Large intestine (tissue), 3 donors: ENCODE results near the gene MRTFA. TPM values are rescaled to one million over a fixed set of nuclear protein-coding genes. Genes with fewer than 3 reads are reported as not detected.
A peak's percentile ranks its signal among the peaks of the same experiment; 100 is the strongest.
"Not testable (repeated sequence)": the region's sequence is repeated elsewhere in the genome, so short reads cannot be mapped to it uniquely, and the experiment has no call there.

ENCODE experiments used
- DNase-seq, 2 donors: peaks; one replicate each; pipeline versions ENCODE4 v3.0.0 to v3.0.0-alpha.2; 2013
- H3K27ac ChIP-seq: one replicate; pipeline ENCODE4 v1.5.1; 2013; ENCODE audit warnings: low read length
- H3K27me3 ChIP-seq: 2 replicates; pipeline ENCODE4 v1.6.1; 2013; ENCODE audit warnings: low read length; ENCODE audit not compliant: control insufficient read depth, insufficient read depth
- H3K36me3 ChIP-seq: 2 replicates; pipeline ENCODE4 v1.6.1; 2013; ENCODE audit warnings: low read length; ENCODE audit not compliant: control insufficient read depth, insufficient read depth
- H3K4me1 ChIP-seq: one replicate; pipeline ENCODE4 v1.6.1; 2013; ENCODE audit warnings: low read length; ENCODE audit not compliant: control insufficient read depth, insufficient read depth
- H3K4me3 ChIP-seq: one replicate; pipeline ENCODE4 v1.5.1; 2013; ENCODE audit warnings: low read length
- H3K9me3 ChIP-seq: one replicate; pipeline ENCODE4 v1.6.1; 2013; ENCODE audit warnings: mild to moderate bottlenecking, low read depth, low read length, moderate library complexity; ENCODE audit not compliant: control insufficient read depth
- WGBS: methylation state at CpG from one replicate; pipeline ENCODE4 v1.1.5; 2013; ENCODE audit warnings: low lambda C conversion rate; ENCODE audit not compliant: insufficient coverage; 5-methylcytosine and 5-hydroxymethylcytosine counted together
- polyA plus RNA-seq: library from polyadenylated mRNA; unstranded; fragments of 120-200 nt; gene quantifications from one replicate; pipeline ENCODE4 v1.2.1, GENCODE V29; 2013

Gene MRTFA
- polyA plus RNA-seq, 1 donor = 17.1 TPM

DNA sequence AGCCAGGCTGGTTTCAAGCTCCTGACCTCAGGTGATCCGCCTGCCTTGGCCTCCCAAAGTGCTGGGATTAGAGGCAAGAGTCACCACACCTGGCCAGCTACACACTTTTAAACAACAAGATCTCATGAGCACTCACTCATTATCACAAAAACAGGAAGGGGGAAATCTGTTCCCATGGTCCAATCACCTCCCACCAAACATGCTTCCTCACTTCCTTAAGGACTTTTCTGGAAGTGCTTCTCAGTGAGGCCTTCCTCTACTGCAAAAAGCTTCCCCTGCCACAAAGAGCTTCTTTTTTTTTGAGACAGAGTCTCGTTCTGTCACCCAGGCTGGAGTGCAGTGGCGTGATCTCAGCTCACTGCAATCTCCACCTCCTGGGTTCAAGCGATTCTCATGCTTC is 39.6 kb upstream of the MRTFA start:
- DNase-seq = not testable (repeated sequence)

DNA sequence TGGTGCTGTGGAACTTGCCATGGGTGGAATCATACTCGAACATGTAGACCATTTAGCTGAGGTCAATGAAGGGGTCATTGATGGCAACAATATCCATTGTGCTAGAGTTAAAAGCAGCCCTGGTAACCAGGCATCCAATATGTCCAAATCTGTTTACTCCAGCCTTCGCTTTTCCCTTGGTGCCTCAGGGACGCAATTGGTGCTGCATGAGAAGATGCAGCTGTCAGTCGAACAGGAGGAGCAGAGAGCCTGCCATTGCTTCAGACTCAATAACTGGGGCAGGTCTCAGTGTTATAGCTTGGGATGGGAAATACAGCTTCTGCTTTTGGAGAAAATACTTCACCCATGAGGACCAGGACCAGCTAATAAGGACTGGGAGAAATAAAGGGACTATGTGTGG is 37.8 kb upstream of the MRTFA start:
- DNase-seq = no peak
- no peak overlapping the region for H3K27ac ChIP-seq
- no peaks in the 10 kb centered on the region for H3K9me3 ChIP-seq
- no CpG with 5 or more reads among the region's 4 CpGs for WGBS
- no peaks in the 10 kb centered on the region for H3K4me1 ChIP-seq
- no peaks in the 10 kb centered on the region for H3K36me3 ChIP-seq
- H3K4me3 ChIP-seq = no peak overlapping the region
- peaks cover 9% of the 10 kb centered on the region for H3K27me3 ChIP-seq

More for the DNA sequence above, 39.6 kb upstream of the MRTFA start:
- no CpG with 5 or more reads among the region's 4 CpGs for WGBS
- H3K27ac ChIP-seq, H3K4me1 ChIP-seq, H3K36me3 ChIP-seq, H3K4me3 ChIP-seq, H3K9me3 ChIP-seq: not testable (repeated sequence)
- H3K27me3 ChIP-seq = peaks cover 24% of the 10 kb centered on the region

DNA sequence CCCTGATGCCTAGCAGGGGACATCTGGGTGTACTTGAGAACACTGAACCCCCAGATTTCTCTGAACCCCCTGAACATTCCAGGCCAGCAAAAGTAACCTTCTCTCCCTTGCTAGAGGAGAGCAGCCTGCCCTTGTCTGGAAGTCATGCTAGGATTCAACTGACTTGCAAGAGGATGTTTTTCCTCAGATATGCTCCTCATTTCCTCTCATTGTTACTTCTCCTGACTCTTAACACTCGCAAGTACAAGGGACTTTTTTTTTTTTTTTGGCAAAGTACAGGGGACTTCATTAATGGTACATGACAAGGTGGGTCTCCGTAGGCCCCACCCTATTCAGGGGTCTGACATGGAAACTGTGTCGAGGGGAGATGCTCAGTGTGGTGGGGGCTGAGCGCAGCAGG is 36.5 kb upstream of the MRTFA start:
- WGBS = no CpG with 5 or more reads among the region's 4 CpGs
- Histone ChIP-seq H3K4me3 (no peak overlapping the region), H3K4me1 (no peaks in the 10 kb centered on the region), H3K27me3 (no peaks in the 10 kb centered on the region), H3K36me3 (no peaks in the 10 kb centered on the region), H3K27ac (no peak overlapping the region), H3K9me3 (no peaks in the 10 kb centered on the region)
- no peak for DNase-seq

DNA sequence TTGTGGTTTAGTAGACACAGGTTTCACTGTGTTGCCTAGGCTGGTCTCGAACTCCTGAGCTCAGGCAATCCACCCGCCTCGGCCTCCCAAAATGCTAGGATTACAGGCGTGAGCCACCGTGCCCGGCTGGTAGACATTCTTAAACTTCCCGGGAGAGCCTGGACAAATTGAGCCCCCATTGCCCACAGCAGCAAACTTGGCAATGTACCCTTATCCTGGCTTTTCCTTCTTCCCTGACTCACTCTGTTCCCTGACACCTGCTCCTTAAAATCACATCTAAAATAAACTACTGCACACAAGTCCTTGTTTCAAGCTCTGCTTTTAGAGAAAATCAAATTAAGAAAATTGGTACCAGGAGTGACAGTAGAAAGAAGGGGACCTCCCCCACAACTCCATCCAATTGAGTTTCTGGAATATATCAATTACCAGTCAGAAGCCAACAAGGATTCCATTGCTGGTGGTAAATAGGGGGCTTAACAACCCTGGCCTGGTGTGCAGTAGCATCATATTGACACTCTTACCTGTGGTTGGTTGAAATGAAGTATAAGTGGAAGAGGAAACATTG is 35.4 kb upstream of the MRTFA start:
- no peaks in the 10 kb centered on the region for H3K36me3 ChIP-seq
- H3K4me3 ChIP-seq = no peak overlapping the region
- no CpG with 5 or more reads among the region's 7 CpGs for WGBS
- no peak overlapping the region for H3K27ac ChIP-seq
- H3K4me1 ChIP-seq = no peaks in the 10 kb centered on the region
- no peaks in the 10 kb centered on the region for H3K9me3 ChIP-seq
- DNase-seq = no peak
- H3K27me3 ChIP-seq = no peaks in the 10 kb centered on the region

DNA sequence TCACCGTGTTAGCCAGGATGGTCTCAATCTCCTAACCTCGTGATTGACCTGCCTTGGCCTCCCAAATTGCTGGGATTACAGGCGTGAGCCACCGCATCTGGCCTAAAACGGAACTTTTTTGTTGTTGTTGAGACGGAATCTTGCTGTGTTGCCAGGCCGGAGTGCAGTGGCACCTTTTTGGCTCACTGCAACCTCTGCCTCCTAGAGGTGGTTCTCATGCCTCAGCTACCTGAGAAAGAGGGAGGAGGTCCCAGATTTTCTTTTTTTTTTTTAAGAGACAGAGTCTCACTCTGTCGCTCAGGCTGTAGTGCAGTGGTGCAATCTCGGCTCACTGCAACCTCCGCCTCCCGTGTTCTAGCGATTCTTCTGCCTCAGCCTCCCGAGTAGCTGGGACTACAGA is 34.9 kb upstream of the MRTFA start:
- no peaks in the 10 kb centered on the region for H3K36me3 ChIP-seq
- H3K4me1 ChIP-seq = no peaks in the 10 kb centered on the region
- H3K4me3 ChIP-seq = no peak overlapping the region
- no peak overlapping the region for H3K27ac ChIP-seq
- H3K9me3 ChIP-seq = no peaks in the 10 kb centered on the region
- no CpG with 5 or more reads among the region's 13 CpGs for WGBS
- no peak for DNase-seq
- H3K27me3 ChIP-seq = no peaks in the 10 kb centered on the region

DNA sequence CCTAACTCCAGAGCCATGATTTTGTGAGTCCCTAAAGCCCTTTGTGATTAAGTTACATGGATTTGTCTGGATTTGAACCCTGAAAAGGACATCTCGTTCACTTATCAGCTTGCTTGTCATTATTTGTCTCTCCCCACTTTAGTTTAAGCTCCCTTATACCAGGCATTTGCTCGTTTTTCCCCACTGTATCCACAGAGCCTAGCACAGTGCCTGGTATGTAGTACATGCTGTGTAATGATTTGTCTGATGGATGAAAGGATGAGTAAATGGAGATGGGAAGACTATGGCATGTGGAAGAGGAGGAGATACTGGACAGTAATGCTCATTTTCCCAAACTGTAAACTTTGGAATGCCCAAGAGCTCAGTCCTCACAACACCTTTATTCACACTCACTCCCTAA is 33.5 kb upstream of the MRTFA start:
- H3K4me1 ChIP-seq = no peaks in the 10 kb centered on the region
- DNase-seq = no peak
- WGBS = no CpG with 5 or more reads among the region's 2 CpGs
- no peaks in the 10 kb centered on the region for H3K36me3 ChIP-seq
- H3K27me3 ChIP-seq = no peaks in the 10 kb centered on the region
- no peak overlapping the region for H3K27ac ChIP-seq
- H3K4me3 ChIP-seq = no peak overlapping the region
- no peaks in the 10 kb centered on the region for H3K9me3 ChIP-seq

DNA sequence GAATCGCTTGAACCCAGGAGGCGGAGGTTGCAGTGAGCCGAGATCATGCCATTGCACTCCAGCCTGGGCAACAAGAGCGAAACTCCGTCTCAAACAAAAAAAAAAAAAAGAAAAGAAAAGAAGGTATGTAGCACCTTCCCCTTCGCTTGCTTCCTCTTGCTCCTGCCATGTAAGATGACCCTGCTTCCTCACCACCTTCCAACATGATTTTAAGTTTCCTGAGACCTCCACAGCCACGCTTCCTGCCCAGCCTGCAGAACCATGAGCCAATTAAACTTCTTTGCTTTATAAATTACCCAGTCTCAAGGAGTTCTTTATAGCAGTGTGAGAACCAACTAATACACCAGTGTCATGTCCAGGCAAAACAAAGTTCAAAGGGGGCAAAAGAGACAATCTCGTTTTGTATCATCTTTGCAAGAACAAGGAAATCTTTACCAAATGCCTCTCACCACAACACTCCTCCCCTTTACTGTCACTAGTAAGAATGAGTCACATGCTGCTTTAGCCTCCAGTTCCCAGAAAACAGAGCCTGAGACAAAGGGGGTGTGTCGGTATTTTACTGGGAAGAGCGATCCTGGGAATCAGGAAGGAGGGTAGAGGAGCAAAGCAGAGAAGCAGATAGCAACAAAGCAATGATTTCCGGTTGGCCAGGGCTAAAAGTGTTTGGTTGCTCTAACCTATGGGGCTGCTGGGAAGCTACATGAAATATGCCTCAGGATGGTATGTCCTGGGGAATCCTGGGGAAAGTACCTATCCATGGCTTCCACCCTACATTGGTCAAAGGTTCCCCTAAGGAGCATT is 32.3 kb upstream of the MRTFA start:
- no peaks in the 10 kb centered on the region for H3K4me1 ChIP-seq
- H3K36me3 ChIP-seq = no peaks in the 10 kb centered on the region
- no CpG with 5 or more reads among the region's 11 CpGs for WGBS
- H3K27me3 ChIP-seq = no peaks in the 10 kb centered on the region
- H3K9me3 ChIP-seq = no peaks in the 10 kb centered on the region
- DNase-seq = peak in 1 of 2 donors; percentile 31
- H3K27ac ChIP-seq = no peak overlapping the region
- H3K4me3 ChIP-seq = no peak overlapping the region

DNA sequence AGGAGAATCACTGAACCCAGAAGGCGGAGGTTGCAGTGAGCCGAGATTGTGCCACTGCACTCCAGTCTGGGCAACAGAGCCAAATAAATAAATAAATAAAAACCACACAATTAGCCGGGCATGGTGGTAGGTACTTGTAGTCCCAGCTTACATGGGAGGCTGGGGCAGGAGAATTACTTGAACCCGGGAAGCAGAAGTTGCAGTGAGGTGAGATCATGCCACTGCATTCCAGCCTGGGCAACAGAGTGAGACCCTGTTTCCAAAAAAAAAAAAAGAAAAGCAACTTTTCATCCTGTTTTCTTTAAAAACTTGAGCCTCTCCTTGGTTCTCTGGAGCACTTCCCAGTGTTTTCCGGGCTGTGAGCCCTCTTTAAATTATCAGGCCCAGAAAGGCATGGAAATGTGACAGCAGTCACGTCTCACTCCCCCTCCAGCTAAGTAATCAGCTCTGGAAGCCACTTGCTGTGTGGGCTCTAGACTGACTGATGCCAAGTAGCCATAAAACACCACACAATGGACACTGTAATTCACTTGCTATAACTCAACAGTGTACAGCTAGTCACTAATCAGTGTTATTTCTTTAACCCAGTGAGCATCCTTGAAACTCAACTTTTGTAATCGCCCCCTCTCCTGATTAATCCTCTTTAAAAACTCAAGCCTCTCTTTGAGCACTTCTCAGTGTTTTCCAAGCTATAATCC is 29.8 kb upstream of the MRTFA start:
- no peak for DNase-seq
- WGBS = 94% methylated on average over 3 of the region's 7 CpGs

DNA sequence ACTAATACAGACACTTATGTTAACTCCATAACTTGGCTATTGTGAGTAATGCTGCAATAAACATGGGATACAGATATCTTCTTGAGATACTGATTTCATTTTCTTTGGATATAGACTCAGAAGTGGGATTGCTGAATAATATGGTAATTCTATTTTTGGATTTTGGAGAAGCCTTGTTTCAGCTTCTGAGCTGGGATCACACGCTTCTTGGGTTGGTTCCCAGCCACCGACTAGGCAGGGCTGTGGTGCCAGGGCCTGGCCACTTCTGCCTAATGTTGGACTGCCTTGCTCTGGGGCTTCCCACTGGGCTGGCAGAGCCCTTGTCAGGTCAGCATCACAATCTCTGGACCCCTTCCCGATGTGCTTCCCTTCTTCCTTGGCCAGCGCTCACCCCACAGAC is 28.8 kb upstream of the MRTFA start:
- H3K4me3 ChIP-seq = no peak overlapping the region
- no peak overlapping the region for H3K27ac ChIP-seq
- no peaks in the 10 kb centered on the region for H3K9me3 ChIP-seq
- H3K4me1 ChIP-seq = no peaks in the 10 kb centered on the region
- no peak for DNase-seq
- 100% methylated on average over 1 of the region's 4 CpGs for WGBS
- H3K36me3 ChIP-seq = no peaks in the 10 kb centered on the region
- H3K27me3 ChIP-seq = no peaks in the 10 kb centered on the region

More for the DNA sequence above, 29.8 kb upstream of the MRTFA start:
- H3K36me3 ChIP-seq = no peaks in the 10 kb centered on the region
- H3K9me3 ChIP-seq = no peaks in the 10 kb centered on the region
- no peak overlapping the region for H3K27ac ChIP-seq
- H3K4me1 ChIP-seq = no peaks in the 10 kb centered on the region
- H3K4me3 ChIP-seq = no peak overlapping the region
- no peaks in the 10 kb centered on the region for H3K27me3 ChIP-seq

DNA sequence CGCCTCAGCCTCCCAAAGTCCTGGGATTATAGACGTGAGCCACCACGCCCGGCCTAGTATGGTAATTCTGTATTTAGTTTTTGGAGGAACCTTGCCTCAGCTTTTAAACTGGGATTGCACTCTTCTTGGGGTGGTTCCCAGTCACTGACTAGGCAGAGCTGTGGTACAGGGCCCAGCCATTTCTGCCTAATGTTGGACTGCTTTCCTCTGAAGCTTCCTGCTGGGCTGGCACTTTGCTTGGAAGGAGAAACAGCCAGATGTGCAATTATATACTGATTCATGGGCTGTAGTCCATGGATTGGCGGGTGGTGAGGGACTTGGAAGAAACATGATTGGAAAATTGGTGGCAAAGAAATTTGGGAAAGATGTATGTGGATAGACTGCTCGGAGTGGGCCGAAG is 25.2 kb upstream of the MRTFA start:
- no peaks in the 10 kb centered on the region for H3K9me3 ChIP-seq
- H3K4me1 ChIP-seq = no peaks in the 10 kb centered on the region
- H3K27ac ChIP-seq = no peak overlapping the region
- WGBS = 100% methylated on average over 1 of the region's 7 CpGs
- H3K27me3 ChIP-seq = no peaks in the 10 kb centered on the region
- H3K36me3 ChIP-seq = no peaks in the 10 kb centered on the region
- no peak overlapping the region for H3K4me3 ChIP-seq
- DNase-seq = no peak
